Fibroblast of skin of scalp (primary cell): ENCODE data around the gene FAM168B.
A peak's percentile ranks its signal among the peaks of the same experiment; 100 is the strongest.

Experiments used
- DNase-seq: peaks from one replicate; pipeline ENCODE4 v3.0.0-alpha.2; 2013

Gene FAM168B

GRCh38 chr2:131022731-131023130, 70.5 kb downstream of the FAM168B start:
- peak; percentile 35 for DNase-seq

- peak; percentile 14 for DNase-seq
Observed at GRCh38 chr2:131016826-131017741, 76.2 kb downstream of the FAM168B start.

DNA sequence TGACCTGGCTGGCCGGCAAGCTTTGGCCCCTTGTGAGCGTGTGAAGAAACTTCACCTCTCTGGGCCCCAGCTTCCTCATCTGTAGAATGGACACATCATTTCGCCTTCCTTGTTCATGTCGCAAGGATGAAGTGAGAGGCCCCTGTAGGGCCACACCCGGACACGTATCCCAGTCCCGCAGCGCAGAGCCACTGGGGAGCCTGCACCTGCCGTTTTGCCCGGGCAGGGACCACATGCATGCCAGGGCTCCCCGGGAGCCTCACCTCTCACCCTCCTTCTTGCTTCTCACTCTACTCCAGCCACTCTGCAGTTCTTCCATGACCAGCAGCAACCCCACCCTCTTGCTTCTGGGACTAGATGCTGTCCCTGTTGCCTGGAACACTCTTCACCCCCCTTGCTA, 77.5 kb downstream of the FAM168B start:
- DNase-seq, result no peak

DNA sequence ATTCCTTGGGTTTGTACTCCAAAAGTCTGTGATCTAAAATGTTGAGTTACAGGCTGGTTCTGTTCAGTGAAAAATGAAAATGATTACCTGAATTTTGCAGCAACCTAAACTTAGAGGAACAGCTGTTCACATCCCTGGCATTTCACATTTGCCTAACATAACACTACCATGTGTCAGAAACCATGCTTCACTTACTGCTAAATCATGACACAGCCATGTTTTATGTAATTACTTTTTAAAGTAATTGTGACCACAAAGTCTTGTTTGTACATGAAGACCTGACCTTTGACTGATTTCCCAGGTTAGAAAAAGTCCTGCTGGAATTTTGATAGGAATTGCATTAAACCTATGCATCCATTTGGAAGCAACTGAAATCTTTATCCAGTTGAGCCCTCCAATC, 79.1 kb downstream of the FAM168B start:
- DNase-seq, result no peak

GRCh38 chr2:131011486-131011885, 81.8 kb downstream of the FAM168B start:
- no peak for DNase-seq

DNA sequence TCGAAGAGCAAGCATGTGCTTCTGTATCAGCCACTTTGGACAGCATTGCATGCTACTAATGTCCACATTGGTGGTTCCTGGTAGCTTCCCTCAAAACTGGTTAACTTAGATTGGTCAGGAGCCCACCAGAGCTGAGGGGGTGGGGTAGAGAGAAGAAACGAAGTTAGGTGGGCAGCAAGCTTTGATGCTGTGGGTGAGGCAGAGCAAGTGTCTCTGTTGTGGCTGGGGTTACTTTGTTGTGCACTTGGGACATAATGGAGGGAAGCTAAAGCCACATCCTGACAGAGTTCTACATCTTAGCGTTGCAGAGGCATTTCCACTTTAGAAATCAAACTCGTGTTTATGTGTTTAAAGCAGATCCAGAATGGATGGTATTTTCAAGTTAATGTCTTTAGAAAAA, 82.7 kb downstream of the FAM168B start:
- no peak for DNase-seq

DNA sequence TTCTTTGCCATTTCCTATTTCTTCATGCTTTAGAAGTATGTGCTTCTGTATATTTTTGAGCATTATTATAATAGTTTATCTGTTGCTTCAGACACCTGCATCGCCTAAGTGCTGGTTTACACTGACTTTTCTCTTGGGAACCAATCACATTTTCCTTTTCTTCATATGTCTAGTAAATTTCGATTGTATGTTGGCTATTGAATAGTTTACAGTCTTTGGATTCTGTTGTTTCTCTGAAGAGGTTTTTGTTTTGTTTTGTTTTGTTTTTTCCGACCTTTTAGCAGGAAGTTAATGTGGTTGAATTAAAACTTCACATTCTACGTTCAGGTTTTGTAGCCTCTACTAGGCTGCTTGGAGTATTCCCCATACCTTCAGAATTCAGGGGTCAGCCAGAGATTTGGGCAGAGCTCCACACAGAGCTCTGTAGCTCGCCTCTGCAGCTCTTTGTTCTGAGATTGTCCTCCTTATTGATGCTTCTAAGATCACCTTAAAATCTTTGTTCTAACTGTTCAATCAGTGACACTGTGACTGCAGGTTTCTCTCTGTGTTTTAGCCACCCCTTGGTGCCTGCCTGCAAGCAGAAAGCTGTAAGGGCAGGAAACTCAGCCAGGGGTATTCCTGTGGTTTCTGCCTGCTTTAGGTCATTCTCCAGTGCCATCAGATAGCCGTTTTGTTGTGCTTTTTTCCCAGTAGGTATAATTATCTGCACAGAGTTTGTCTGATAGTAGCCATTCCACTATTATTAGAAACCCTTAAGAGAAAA, 83.4 kb downstream of the FAM168B start:
- DNase-seq, result no peak

GRCh38 chr2:131008967-131009366, 84.3 kb downstream of the FAM168B start:
- DNase-seq, result no peak

- DNase-seq, result no peak
Observed at GRCh38 chr2:131006561-131006960, 86.7 kb downstream of the FAM168B start.

DNA sequence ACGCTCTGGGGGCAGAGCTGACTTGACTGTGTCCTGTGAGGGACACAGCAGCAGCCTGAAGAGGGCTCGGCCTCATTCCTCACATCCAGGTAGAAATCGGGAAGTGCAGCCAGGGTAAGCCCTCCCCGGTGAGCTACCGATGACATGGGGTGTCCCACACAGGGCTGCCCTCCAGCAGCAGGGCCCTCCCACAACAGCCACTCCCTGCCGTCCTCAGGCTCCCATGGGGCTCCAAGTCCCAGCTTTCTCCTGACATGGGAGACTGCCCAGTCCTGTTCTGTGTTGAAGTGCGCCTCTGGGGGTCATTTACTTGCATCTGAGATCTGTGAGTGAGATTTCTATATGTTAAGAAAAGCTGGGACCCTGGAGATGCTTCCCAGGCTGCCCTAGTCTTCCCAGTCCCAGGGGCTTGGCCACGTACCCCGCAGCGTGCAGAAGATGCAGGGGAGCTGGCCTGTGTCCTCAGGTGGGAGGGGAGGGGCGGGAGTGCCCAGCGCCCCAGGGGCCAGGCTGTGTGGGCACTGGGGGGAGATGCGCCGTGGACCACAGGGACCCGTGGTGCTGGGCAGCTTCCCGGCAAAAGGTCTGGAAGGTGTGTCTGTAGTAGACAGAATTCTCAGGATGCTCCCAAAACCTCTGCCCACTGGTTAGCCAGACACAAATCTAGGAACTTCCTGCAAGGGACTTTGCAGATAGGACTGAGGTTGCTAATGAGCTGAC, 87.9 kb downstream of the FAM168B start:
- no peak for DNase-seq

- no peak for DNase-seq
Observed at GRCh38 chr2:131004446-131005209, 88.6 kb downstream of the FAM168B start.

GRCh38 chr2:130998561-130998960, 94.7 kb downstream of the FAM168B start:
- no peak for DNase-seq
